ENCODE data around the gene ASS1.

ASS1 gene

DNA sequence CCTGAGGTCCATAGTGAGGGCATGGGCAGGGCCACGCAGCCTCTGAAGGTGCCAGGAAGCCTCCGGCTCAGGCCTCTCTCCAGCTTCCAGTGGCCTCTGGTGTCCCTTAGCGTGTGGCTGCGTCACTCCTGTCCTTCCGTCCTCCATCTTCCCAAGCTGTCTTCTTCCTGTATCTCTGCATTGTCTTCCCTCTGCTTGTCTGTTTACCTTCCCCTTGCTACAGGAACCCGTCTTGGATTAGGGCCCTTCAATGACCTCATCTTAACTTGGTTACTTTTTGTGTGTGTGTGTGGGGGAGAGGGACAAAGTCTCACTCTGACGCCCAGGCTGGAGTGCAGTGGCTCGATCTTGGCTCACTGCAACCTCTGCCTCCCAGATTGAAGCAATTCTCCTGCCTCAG, 14.4 kb downstream of the ASS1 start:
- ATAC-seq (ENCODE audit: insufficient read depth, low read depth) (no peak), DNase-seq (no peak)
- no peak overlapping the region for H3K4me2 ChIP-seq (ENCODE audit: insufficient read depth, low read length)
- no peaks in the 10 kb centered on the region for H3K79me2 ChIP-seq (ENCODE audit: insufficient read depth, low read length)
- H2AFZ ChIP-seq (ENCODE audit: low read depth, low read length), result no peak overlapping the region
- H3K9me3 ChIP-seq (ENCODE audit: insufficient read depth, low read length, severe bottlenecking), result no peaks in the 10 kb centered on the region
- no peaks in the 10 kb centered on the region for H4K20me1 ChIP-seq (ENCODE audit: insufficient read depth, low read length)
- H3K4me3 ChIP-seq (ENCODE audit: low read depth in 1 of 2, low read length in 2 of 2), result no peak overlapping the region
- TF ChIP-seq, protein P1, sequence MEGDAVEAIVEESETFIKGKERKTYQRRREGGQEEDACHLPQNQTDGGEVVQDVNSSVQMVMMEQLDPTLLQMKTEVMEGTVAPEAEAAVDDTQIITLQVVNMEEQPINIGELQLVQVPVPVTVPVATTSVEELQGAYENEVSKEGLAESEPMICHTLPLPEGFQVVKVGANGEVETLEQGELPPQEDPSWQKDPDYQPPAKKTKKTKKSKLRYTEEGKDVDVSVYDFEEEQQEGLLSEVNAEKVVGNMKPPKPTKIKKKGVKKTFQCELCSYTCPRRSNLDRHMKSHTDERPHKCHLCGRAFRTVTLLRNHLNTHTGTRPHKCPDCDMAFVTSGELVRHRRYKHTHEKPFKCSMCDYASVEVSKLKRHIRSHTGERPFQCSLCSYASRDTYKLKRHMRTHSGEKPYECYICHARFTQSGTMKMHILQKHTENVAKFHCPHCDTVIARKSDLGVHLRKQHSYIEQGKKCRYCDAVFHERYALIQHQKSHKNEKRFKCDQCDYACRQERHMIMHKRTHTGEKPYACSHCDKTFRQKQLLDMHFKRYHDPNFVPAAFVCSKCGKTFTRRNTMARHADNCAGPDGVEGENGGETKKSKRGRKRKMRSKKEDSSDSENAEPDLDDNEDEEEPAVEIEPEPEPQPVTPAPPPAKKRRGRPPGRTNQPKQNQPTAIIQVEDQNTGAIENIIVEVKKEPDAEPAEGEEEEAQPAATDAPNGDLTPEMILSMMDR (IDR thresholded peaks at IDR 0.05; ENCODE audit: borderline replicate concordance, extremely low read depth, low read length, poor library complexity, severe bottlenecking), result no peak
- TF ChIP-seq EZH2 (IDR thresholded peaks at IDR 0.05; ENCODE audit: borderline replicate concordance, low read depth, low read length, severe bottlenecking), result no peak
- no peaks in the 10 kb centered on the region for H3K4me1 ChIP-seq (ENCODE audit: insufficient read depth, low read length)
- no peak overlapping the region for H3K27ac ChIP-seq (ENCODE audit: low read length)
- no peak overlapping the region for H3K9ac ChIP-seq (ENCODE audit: low read depth, low read length)
- no peaks in the 10 kb centered on the region for H3K36me3 ChIP-seq (ENCODE audit: insufficient read depth, low read length)
- H3K27me3 ChIP-seq (ENCODE audit: insufficient read depth, low read length, poor library complexity), result peaks cover 6% of the 10 kb centered on the region

DNA sequence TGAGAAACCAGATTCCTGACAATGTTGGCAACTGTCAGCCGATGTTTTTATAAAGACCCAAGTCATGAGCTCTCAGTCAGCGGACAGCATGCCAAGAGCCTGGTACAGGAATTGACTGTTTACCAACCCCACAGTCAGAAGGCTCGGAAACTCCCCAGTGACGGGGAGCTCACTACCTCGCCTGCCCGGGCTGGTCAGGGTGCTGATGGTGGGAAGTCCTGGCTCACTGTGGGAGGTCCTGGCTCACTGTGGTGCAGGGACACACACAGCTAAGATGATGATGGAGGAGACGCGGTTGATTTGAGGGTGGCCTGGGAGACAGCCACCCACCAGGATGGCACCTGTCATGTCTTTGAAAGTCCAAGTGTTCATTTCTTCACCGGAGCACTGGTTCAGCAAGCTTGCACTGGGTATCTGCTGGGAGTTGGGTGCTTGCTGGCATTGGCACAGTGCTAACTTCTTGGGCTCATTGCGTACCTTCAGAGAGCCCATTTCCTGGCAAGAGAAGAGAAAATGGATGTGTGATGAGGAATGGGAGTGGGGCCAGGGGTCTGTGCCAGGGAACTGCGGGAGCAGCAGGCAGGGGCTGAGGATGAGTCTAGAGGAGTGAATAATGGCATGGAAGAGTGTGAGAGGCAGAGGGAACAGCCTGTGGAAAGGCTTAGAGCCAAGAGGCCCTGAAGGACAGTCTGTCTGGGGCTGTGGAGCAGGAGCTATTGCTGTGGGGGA, 15.3 kb downstream of the ASS1 start:
- Histone ChIP-seq H3K79me2 (ENCODE audit: insufficient read depth, low read length) (no peaks in the 10 kb centered on the region), H4K20me1 (ENCODE audit: insufficient read depth, low read length) (no peaks in the 10 kb centered on the region), H3K9me3 (ENCODE audit: insufficient read depth, low read length, severe bottlenecking) (no peaks in the 10 kb centered on the region), H3K4me3 (ENCODE audit: low read depth in 1 of 2, low read length in 2 of 2) (no peak overlapping the region), H3K36me3 (ENCODE audit: insufficient read depth, low read length) (no peaks in the 10 kb centered on the region), H3K4me1 (ENCODE audit: insufficient read depth, low read length) (no peaks in the 10 kb centered on the region), H3K27ac (ENCODE audit: low read length) (no peak overlapping the region), H3K9ac (ENCODE audit: low read depth, low read length) (no peak overlapping the region), H3K27me3 (ENCODE audit: insufficient read depth, low read length, poor library complexity) (peaks cover 6% of the 10 kb centered on the region), H3K4me2 (ENCODE audit: insufficient read depth, low read length) (no peak overlapping the region), H2AFZ (ENCODE audit: low read depth, low read length) (no peak overlapping the region)
- no peak for DNase-seq
- ATAC-seq (ENCODE audit: insufficient read depth, low read depth), result no peak
- TF ChIP-seq, protein P1 (IDR thresholded peaks at IDR 0.05; ENCODE audit: borderline replicate concordance, extremely low read depth, low read length, poor library complexity, severe bottlenecking), result no peak
- no peak for TF ChIP-seq EZH2 (IDR thresholded peaks at IDR 0.05; ENCODE audit: borderline replicate concordance, low read depth, low read length, severe bottlenecking)

DNA sequence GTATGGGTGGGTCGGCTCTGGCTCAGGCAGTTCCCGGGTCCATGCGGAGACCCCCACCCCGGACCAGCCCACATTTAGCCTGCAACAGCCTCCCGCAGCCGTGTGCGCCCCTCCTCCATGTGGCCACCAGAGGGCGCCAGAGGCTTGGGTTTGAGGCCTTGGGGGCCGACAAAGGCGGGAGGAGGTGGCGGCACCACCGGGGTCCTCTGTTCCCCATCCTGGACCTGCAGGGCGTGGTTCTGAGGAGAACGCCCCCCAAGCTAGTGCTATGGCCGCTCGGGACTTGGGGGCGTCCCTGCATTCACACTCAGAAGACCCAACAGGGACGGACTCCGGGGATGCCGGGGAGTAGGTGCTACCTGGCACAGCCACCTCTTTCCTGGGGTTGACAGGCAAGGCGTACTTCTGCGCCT, 16.5 kb downstream of the ASS1 start:
- DNase-seq (peak; percentile 65), ATAC-seq (ENCODE audit: insufficient read depth, low read depth) (peak; percentile 84)
- Histone ChIP-seq H3K4me3 (ENCODE audit: low read depth in 1 of 2, low read length in 2 of 2) (no peak overlapping the region), H3K4me2 (ENCODE audit: insufficient read depth, low read length) (no peak overlapping the region), H2AFZ (ENCODE audit: low read depth, low read length) (no peak overlapping the region), H3K27me3 (ENCODE audit: insufficient read depth, low read length, poor library complexity) (peaks cover 6% of the 10 kb centered on the region), H3K36me3 (ENCODE audit: insufficient read depth, low read length) (no peaks in the 10 kb centered on the region), H3K27ac (ENCODE audit: low read length) (no peak overlapping the region), H3K9me3 (ENCODE audit: insufficient read depth, low read length, severe bottlenecking) (no peaks in the 10 kb centered on the region), H3K79me2 (ENCODE audit: insufficient read depth, low read length) (no peaks in the 10 kb centered on the region), H3K9ac (ENCODE audit: low read depth, low read length) (no peak overlapping the region), H4K20me1 (ENCODE audit: insufficient read depth, low read length) (no peaks in the 10 kb centered on the region), H3K4me1 (ENCODE audit: insufficient read depth, low read length) (no peaks in the 10 kb centered on the region)
- TF ChIP-seq, protein P1 (IDR thresholded peaks at IDR 0.05; ENCODE audit: borderline replicate concordance, extremely low read depth, low read length, poor library complexity, severe bottlenecking), result peak; percentile 88
- no peak for TF ChIP-seq EZH2 (IDR thresholded peaks at IDR 0.05; ENCODE audit: borderline replicate concordance, low read depth, low read length, severe bottlenecking)
